GM18861 (cell line): ENCODE results near the gene USP40.

ENCODE experiments used
- ATAC-seq: cut with Tn5 transposase; IDR thresholded peaks from one replicate; pipeline ENCODE4 v1.9.1; 2021; ENCODE audit not compliant: unreplicated experiment

The USP40 gene

GRCh38 chr2:233430081-233430480 is 136.5 kb downstream of the USP40 start:
- ATAC-seq, result no peak

GRCh38 chr2:233429175-233429897 is 137.2 kb downstream of the USP40 start:
- no peak for ATAC-seq

- ATAC-seq, result no peak
Observed at GRCh38 chr2:233428438-233428837, 138.1 kb downstream of the USP40 start.

- ATAC-seq, result no peak
Observed at GRCh38 chr2:233428008-233428407, 138.6 kb downstream of the USP40 start.

GRCh38 chr2:233426619-233427342 is 139.8 kb downstream of the USP40 start:
- no peak for ATAC-seq
